OCI-LY1 (cell line): ENCODE data around the gene NDUFS7.
"Not testable (repeated sequence)": the region's sequence is repeated elsewhere in the genome, so short reads cannot be mapped to it uniquely, and the experiment has no call there.

ENCODE experiments used
- H2AFZ ChIP-seq: fragments of 200-600 bp; sonication (generic), shearing (Covaris generic); 2 replicates; pipeline ENCODE4 v1.6.0; 2014; ENCODE audit warnings: antibody characterized with exemption, mild to moderate bottlenecking, low read length
- H3F3A ChIP-seq: fragments of 200-600 bp; sonication (generic), shearing (Covaris generic); 2 replicates; pipeline ENCODE4 v1.6.0; 2014; ENCODE audit warnings: mild to moderate bottlenecking, antibody characterized with exemption, low read length, moderate library complexity; ENCODE audit not compliant: insufficient read depth
- H3K27ac ChIP-seq: fragments of 200-600 bp; sonication (generic); 2 replicates; pipeline ENCODE4 v1.5.1; 2014; ENCODE audit warnings: low read length, mixed run types, mild to moderate bottlenecking, low read depth; ENCODE audit not compliant: poor library complexity, severe bottlenecking
- H3K27me3 ChIP-seq: fragments of 200-600 bp; sonication (generic); 2 replicates; pipeline ENCODE4 v1.6.0; 2014; ENCODE audit warnings: antibody characterized with exemption, mild to moderate bottlenecking, low read length, moderate library complexity; ENCODE audit not compliant: insufficient read depth
- H3K36me3 ChIP-seq: fragments of 200-600 bp; sonication (generic); 2 replicates; pipeline ENCODE4 v1.6.1; 2014; ENCODE audit warnings: mild to moderate bottlenecking, antibody characterized with exemption, low read length, moderate library complexity, mixed read lengths; ENCODE audit not compliant: insufficient read depth
- H3K4me1 ChIP-seq: fragments of 200-600 bp; sonication (generic); 2 replicates; pipeline ENCODE4 v1.5.1; 2014; ENCODE audit warnings: mild to moderate bottlenecking, low read length, moderate library complexity; ENCODE audit not compliant: insufficient read depth, severe bottlenecking
- H3K4me2 ChIP-seq: fragments of 200-600 bp; sonication (generic), shearing (Covaris generic); 2 replicates; pipeline ENCODE4 v1.6.1; 2014; ENCODE audit warnings: low read length
- H3K4me3 ChIP-seq: fragments of 200-600 bp; sonication (generic); 2 replicates; pipeline ENCODE4 v1.5.1; 2014; ENCODE audit warnings: low read length, low read depth, mild to moderate bottlenecking, mixed read lengths; ENCODE audit not compliant: poor library complexity, severe bottlenecking
- H3K79me2 ChIP-seq: fragments of 200-600 bp; shearing (Covaris generic); 2 replicates; pipeline ENCODE4 v1.6.1; 2016; ENCODE audit warnings: mixed run types, low read length, mixed read lengths; ENCODE audit not compliant: insufficient read depth
- H3K9ac ChIP-seq: fragments of 200-600 bp; sonication (generic), shearing (Covaris generic); 2 replicates; pipeline ENCODE4 v1.6.1; 2014; ENCODE audit warnings: mild to moderate bottlenecking, low read length, mixed read lengths
- H3K9me2 ChIP-seq: fragments of 200-600 bp; sonication (generic), shearing (Covaris generic); 2 replicates; pipeline ENCODE4 v1.6.1; 2014; ENCODE audit warnings: low read depth, mild to moderate bottlenecking, low read length, mixed read lengths
- H3K9me3 ChIP-seq: fragments of 200-600 bp; shearing (Covaris generic); 2 replicates; pipeline ENCODE4 v1.6.1; 2014; ENCODE audit warnings: low read length, mixed read lengths
- H4K20me1 ChIP-seq: fragments of 200-600 bp; sonication (generic), shearing (Covaris generic); 2 replicates; pipeline ENCODE4 v1.6.0; 2016; ENCODE audit warnings: mild to moderate bottlenecking, low read length; ENCODE audit not compliant: insufficient read depth
- EZH2 ChIP-seq: fragments of 200-600 bp; sonication (generic), shearing (Covaris generic); IDR thresholded peaks from 2 replicates; pipeline ENCODE4 v1.8.0; 2017; ENCODE audit warnings: borderline replicate concordance, mixed run types, mild to moderate bottlenecking, antibody characterized with exemption, low read length, moderate library complexity, mixed read lengths
- TF ChIP-seq, protein P1 (sequence below): fragments of 200-600 bp; sonication (generic), shearing (Covaris generic); IDR thresholded peaks from 2 replicates; pipeline ENCODE4 v1.5.1; 2017; ENCODE audit warnings: mild to moderate bottlenecking, antibody characterized with exemption, low read length, moderate library complexity, mixed read lengths

The NDUFS7 gene

DNA sequence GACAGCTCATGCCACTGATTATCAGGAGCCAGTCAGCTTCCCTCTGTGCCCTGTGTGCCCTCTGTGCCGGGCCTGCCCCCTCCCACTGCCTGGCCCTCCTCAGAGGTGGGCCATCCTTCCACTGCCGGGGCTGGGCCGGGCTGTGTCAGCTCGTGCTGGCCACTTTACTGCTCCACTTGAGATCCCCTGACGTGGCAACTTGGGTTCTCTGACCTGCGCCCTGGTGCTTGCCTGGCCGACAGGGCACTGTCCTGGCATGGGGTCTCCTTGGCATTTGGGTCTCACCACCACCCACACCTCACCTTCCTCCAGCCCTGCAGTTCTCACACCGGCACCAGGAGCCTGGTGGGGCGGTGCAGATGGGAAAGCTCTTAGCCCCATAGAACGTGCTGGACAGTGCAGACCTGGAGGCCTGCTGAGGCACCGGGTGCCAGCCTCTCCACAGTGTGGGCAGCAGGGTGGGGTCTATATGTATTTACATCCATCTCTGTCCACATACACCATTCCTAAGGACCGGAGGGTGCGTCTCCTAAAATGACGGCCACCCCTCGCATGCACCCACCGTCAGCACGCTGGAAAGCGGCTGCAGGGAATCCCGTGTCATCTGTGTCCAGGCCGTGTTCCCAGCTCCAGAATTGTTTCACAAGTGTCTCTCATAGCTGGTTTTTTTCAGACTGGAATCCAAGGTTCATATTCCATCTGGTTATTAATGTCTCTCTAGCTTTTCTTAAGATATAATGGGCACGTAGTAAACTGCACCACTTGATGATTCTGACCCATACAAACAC, 35.4 kb downstream of the NDUFS7 start:
- Histone ChIP-seq H3K4me3 (no peak overlapping the region), H3K27me3 (no peaks in the 10 kb centered on the region), H3K9me2 (no peaks in the 10 kb centered on the region), H3K27ac (no peak overlapping the region), H3K9ac (no peak overlapping the region), H3K4me1 (peaks cover 8% of the 10 kb centered on the region), H4K20me1 (no peaks in the 10 kb centered on the region), H2AFZ (no peak overlapping the region), H3K36me3 (peaks cover 84% of the 10 kb centered on the region), H3K4me2 (no peak overlapping the region), H3K79me2 (peaks cover 49% of the 10 kb centered on the region), H3K9me3 (no peaks in the 10 kb centered on the region), H3F3A (no peaks in the 10 kb centered on the region)
- no peak for TF ChIP-seq EZH2
- TF ChIP-seq, protein P1, sequence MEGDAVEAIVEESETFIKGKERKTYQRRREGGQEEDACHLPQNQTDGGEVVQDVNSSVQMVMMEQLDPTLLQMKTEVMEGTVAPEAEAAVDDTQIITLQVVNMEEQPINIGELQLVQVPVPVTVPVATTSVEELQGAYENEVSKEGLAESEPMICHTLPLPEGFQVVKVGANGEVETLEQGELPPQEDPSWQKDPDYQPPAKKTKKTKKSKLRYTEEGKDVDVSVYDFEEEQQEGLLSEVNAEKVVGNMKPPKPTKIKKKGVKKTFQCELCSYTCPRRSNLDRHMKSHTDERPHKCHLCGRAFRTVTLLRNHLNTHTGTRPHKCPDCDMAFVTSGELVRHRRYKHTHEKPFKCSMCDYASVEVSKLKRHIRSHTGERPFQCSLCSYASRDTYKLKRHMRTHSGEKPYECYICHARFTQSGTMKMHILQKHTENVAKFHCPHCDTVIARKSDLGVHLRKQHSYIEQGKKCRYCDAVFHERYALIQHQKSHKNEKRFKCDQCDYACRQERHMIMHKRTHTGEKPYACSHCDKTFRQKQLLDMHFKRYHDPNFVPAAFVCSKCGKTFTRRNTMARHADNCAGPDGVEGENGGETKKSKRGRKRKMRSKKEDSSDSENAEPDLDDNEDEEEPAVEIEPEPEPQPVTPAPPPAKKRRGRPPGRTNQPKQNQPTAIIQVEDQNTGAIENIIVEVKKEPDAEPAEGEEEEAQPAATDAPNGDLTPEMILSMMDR = no peak

DNA sequence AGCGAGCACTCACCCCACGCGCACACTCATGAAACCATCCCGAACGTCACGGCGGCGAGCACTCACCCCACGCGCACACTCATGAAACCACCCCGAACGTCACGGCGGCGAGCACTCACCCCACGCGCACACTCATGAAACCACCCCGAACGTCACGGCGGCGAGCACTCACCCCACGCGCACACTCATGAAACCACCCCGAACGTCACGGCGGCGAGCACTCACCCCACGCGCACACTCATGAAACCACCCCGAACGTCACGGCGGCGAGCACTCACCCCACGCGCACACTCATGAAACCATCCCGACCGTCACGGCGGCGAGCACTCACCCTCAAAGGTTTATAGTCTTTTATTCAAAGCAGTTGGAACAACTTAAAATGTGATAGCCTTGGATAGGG, 36.4 kb downstream of the NDUFS7 start:
- not testable (repeated sequence) for H3K9me3 ChIP-seq, H3K9ac ChIP-seq, H3K4me2 ChIP-seq, H3K27ac ChIP-seq, H4K20me1 ChIP-seq, H3K4me1 ChIP-seq, H3K9me2 ChIP-seq, H3K4me3 ChIP-seq, H2AFZ ChIP-seq, H3K27me3 ChIP-seq, H3F3A ChIP-seq
- Histone ChIP-seq H3K36me3 (peaks cover 92% of the 10 kb centered on the region), H3K79me2 (peaks cover 39% of the 10 kb centered on the region)

DNA sequence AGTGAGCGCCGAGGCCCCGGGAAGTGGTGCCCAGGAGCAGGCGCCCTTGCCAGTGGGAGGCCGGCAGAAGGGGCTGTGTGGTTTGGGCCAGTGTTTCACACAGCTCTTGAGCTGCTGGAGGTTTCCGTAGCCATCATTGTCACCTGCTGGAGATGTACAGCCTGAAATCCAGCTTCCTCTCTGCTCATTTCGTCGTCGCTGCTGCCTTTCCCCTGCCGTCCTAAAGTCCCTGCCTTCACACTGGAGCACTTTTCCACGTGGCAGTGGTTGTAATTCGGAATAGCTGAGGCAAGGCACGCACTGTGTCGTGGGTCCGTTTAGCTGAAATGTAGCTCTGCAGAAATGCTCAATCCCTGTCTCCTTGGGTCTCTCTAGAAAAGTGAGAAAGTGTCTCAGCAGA, 36.9 kb downstream of the NDUFS7 start:
- Histone ChIP-seq H2AFZ (no peak overlapping the region), H3K4me1 (no peaks in the 10 kb centered on the region), H3F3A (no peaks in the 10 kb centered on the region), H3K79me2 (peaks cover 34% of the 10 kb centered on the region), H3K4me3 (no peak overlapping the region), H3K9me2 (no peaks in the 10 kb centered on the region), H3K27ac (no peak overlapping the region), H3K27me3 (no peaks in the 10 kb centered on the region), H3K9ac (no peak overlapping the region), H3K4me2 (no peak overlapping the region), H4K20me1 (no peaks in the 10 kb centered on the region), H3K36me3 (peaks cover 97% of the 10 kb centered on the region), H3K9me3 (no peaks in the 10 kb centered on the region)
- TF ChIP-seq, protein P1 = no peak
- no peak for TF ChIP-seq EZH2
